Fibroblast of lung (primary cell): ENCODE results near the gene U2AF1L4. TPM values are rescaled to one million over a fixed set of nuclear protein-coding genes. Genes with fewer than 3 reads are reported as not detected.

ENCODE experiments used
- DNase-seq, 2 donors: peaks; one replicate each; pipeline versions ENCODE4 v3.0.0 to v3.0.0-alpha.2; 2010; ENCODE audit warnings: low read depth in 2 of 2
- H2AFZ ChIP-seq: 2 replicates; pipeline ENCODE4 v1.5.1; 2012; ENCODE audit warnings: low read length, control low read depth, inconsistent platforms
- H3K27ac ChIP-seq: 2 replicates; pipeline ENCODE4 v1.5.1; 2011; ENCODE audit warnings: low read length, control low read depth; ENCODE audit not compliant: insufficient read depth
- H3K27me3 ChIP-seq: 2 replicates; pipeline ENCODE4 v1.5.1; 2011; ENCODE audit warnings: mild to moderate bottlenecking, low read length; ENCODE audit not compliant: control insufficient read depth, insufficient read depth
- H3K36me3 ChIP-seq: 2 replicates; pipeline ENCODE4 v1.5.1; 2011; ENCODE audit warnings: low read length; ENCODE audit not compliant: control insufficient read depth, insufficient read depth
- H3K4me1 ChIP-seq: 2 replicates; pipeline ENCODE4 v1.5.1; 2011; ENCODE audit warnings: low read length; ENCODE audit not compliant: control insufficient read depth, insufficient read depth; ENCODE audit errors: extremely low read depth
- H3K4me2 ChIP-seq: 2 replicates; pipeline ENCODE4 v1.5.1; 2011; ENCODE audit warnings: low read length, control low read depth; ENCODE audit not compliant: insufficient read depth; ENCODE audit errors: extremely low read depth
- H3K4me3 ChIP-seq, 4 experiments: fragments of 200-600 bp in 1 of 4; sonication (generic) in 1 of 4; replicated peaks in 1 of 4; 2 replicates each; pipeline ENCODE4 v1.5.1; 2011 to 2016; ENCODE audit warnings: low read length in 4 of 4, low read depth in 3 of 4, mild to moderate bottlenecking in 3 of 4, control low read depth in 2 of 4, inconsistent platforms in 1 of 4, mixed read lengths in 1 of 4; ENCODE audit not compliant: insufficient read depth in 1 of 4; ENCODE audit errors: control extremely low read depth in 1 of 4
- H3K79me2 ChIP-seq: 2 replicates; pipeline ENCODE4 v1.5.1; 2012; ENCODE audit warnings: mild to moderate bottlenecking, low read length, inconsistent platforms; ENCODE audit not compliant: control insufficient read depth, insufficient read depth
- H3K9ac ChIP-seq: 2 replicates; pipeline ENCODE4 v1.5.1; 2011; ENCODE audit warnings: mild to moderate bottlenecking, low read length, control low read depth; ENCODE audit not compliant: insufficient read depth
- H3K9me3 ChIP-seq: 2 replicates; pipeline ENCODE4 v1.5.1; 2012; ENCODE audit warnings: low read depth, low read length; ENCODE audit not compliant: control insufficient read depth, insufficient read depth
- H4K20me1 ChIP-seq: 2 replicates; pipeline ENCODE4 v1.5.1; 2011; ENCODE audit warnings: low read length; ENCODE audit not compliant: control insufficient read depth, insufficient read depth; ENCODE audit errors: extremely low read depth
- EZH2 ChIP-seq: IDR thresholded peaks from 2 replicates; pipeline ENCODE4 v1.5.1; 2012; ENCODE audit warnings: low read length, control low read depth, mild to moderate bottlenecking; ENCODE audit errors: missing control alignments
- polyA plus RNA-seq, 2 donors: library from polyadenylated mRNA; depleted of rRNA in 1 of 2; stranded (reverse) in 1 of 2; unstranded in 1 of 2; fragments of >200 nt; gene quantifications; 2 replicates each; pipeline ENCODE4 v1.2.1, GENCODE V29; 2011 to 2012; ENCODE audit warnings: missing spikeins in 1 of 2
- total RNA-seq: library from RNA; depleted of rRNA; stranded (reverse); fragments of >200 nt; gene quantifications from 2 replicates; pipeline ENCODE4 v1.2.1, GENCODE V29; 2014
- TF ChIP-seq, protein P1 (sequence below), 2 donors: IDR thresholded peaks in 1 of 2; conservative IDR thresholded peaks in 1 of 2; 1 replicate in 1 of 2; 2 replicates in 1 of 2; pipeline ENCODE4 v1.5.1; 2011 to 2012; ENCODE audit warnings: low read length in 2 of 2, control low read depth in 1 of 2, inconsistent platforms in 1 of 2, low read depth in 1 of 2, mild to moderate bottlenecking in 1 of 2

Gene U2AF1L4
- total and polyA plus RNA-seq, 2 donors (not counting 1 experiment from before 2014, with no cell fraction given): 9.1 to 11.9 TPM

DNA sequence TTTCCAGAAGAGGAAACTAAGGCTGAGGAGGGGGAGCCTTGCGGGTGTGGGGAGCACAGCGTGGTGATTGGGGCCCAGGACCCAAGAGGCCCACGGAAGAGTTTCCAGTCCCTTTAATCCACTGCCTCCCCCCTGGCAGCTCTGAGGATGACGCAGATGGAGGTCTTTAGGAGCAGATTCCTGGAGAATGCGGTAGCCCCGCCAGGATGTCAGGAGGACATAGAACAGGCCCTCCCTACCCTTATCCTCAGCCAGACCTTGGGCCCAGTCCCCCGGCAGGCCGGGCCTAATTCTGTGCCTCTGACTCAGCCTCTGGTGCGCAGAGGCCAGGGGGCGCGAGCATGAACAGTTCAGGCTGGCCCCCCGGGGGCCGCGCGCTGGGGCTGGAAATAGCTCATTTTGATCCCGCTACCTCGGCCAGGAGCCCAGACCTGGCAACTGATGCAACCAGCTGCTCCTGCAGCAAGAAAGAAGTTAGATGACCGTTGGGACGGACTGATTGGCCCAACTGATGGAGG is 12.1 kb upstream of the U2AF1L4 start:
- Histone ChIP-seq H4K20me1 (no peaks in the 10 kb centered on the region), H2AFZ (no peak overlapping the region), H3K4me3 (peak overlapping the region in 3 of 4 experiments; percentile 73 to 87 (median 83)), H3K9me3 (no peaks in the 10 kb centered on the region), H3K4me2 (peak overlapping the region; percentile 76), H3K9ac (peak overlapping the region; percentile 94), H3K79me2 (peaks cover 23% of the 10 kb centered on the region), H3K36me3 (peaks cover 30% of the 10 kb centered on the region), H3K27ac (peak overlapping the region; percentile 99), H3K27me3 (no peaks in the 10 kb centered on the region), H3K4me1 (peaks cover 17% of the 10 kb centered on the region)
- TF ChIP-seq EZH2: no peak
- TF ChIP-seq, protein P1, sequence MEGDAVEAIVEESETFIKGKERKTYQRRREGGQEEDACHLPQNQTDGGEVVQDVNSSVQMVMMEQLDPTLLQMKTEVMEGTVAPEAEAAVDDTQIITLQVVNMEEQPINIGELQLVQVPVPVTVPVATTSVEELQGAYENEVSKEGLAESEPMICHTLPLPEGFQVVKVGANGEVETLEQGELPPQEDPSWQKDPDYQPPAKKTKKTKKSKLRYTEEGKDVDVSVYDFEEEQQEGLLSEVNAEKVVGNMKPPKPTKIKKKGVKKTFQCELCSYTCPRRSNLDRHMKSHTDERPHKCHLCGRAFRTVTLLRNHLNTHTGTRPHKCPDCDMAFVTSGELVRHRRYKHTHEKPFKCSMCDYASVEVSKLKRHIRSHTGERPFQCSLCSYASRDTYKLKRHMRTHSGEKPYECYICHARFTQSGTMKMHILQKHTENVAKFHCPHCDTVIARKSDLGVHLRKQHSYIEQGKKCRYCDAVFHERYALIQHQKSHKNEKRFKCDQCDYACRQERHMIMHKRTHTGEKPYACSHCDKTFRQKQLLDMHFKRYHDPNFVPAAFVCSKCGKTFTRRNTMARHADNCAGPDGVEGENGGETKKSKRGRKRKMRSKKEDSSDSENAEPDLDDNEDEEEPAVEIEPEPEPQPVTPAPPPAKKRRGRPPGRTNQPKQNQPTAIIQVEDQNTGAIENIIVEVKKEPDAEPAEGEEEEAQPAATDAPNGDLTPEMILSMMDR (conservative IDR thresholded peaks at IDR 0.05 in 1 of 2, IDR thresholded peaks at IDR 0.05 in 1 of 2; ENCODE audit: low read depth in 1 of 2, low read length in 2 of 2): no peak
- peak; percentile 96 to 98 for DNase-seq

DNA sequence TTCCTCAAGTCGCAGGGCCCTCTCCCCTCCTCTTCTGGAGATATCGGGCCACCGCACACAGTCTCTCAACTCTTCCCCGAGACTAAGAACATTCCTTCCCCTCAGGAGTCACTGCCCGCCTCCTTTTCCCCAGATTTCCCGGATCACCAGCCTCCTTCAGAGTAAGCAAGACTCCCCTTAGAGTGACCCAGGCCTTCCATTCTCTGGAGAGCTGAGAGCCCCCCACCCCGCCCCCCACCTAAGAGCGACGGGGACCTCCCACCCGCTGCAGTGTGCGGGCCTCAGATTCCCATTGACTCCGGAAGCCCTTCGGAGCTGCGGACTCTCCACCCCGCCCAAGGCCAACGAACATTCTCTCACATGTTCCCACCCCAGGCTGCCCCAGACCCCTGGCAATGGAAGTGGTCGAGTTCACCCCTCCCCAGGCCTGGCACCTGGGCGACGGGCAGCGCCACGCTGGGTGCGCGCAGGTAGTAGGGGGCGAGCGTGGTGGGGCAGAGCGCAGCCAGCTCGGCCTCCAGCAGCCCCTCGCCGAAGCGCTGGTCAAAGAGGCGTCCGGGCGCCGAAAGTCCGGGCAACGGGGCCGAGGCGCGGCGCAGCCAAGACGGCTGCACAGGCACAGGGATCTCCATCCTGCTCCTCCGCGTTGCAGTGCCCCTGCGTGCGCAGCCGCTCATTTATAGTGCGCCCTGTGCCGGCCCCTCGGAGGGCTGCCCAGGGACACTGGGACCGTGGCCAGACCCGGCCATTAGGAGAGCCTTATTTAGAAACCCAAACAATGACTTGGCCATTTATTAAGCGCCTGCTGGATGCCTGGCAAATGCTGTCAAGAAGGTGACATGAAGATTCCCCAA is 11.4 kb upstream of the U2AF1L4 start, which contains the start of gene HSPB6:
HSPB6 (minus strand) TSS at position 653 of the 854 bp plus-strand sequence; CDS start at position 632, 21 bp downstream.
- H3K36me3 ChIP-seq: peaks cover 29% of the 10 kb centered on the region
- peaks cover 23% of the 10 kb centered on the region for H3K79me2 ChIP-seq
- H3K4me2 ChIP-seq: peak within 1 kb of the TSS; percentile 91
- no peaks in the 10 kb centered on the region for H3K9me3 ChIP-seq
- H2AFZ ChIP-seq: no peak within 1 kb of the TSS
- peaks cover 17% of the 10 kb centered on the region for H3K4me1 ChIP-seq
- H3K27ac ChIP-seq: peak within 1 kb of the TSS; percentile 99
- H4K20me1 ChIP-seq: no peaks in the 10 kb centered on the region
- H3K9ac ChIP-seq: peak within 1 kb of the TSS; percentile 94
- peak within 1 kb of the TSS; percentile 69 to 98 (median 80) for H3K4me3 ChIP-seq
- no peaks in the 10 kb centered on the region for H3K27me3 ChIP-seq
- no peak for TF ChIP-seq EZH2
- TF ChIP-seq, protein P1 (conservative IDR thresholded peaks at IDR 0.05 in 1 of 2, IDR thresholded peaks at IDR 0.05 in 1 of 2; ENCODE audit: low read depth in 1 of 2, low read length in 2 of 2): no peak
- peak; percentile 71 to 91 for DNase-seq

DNA sequence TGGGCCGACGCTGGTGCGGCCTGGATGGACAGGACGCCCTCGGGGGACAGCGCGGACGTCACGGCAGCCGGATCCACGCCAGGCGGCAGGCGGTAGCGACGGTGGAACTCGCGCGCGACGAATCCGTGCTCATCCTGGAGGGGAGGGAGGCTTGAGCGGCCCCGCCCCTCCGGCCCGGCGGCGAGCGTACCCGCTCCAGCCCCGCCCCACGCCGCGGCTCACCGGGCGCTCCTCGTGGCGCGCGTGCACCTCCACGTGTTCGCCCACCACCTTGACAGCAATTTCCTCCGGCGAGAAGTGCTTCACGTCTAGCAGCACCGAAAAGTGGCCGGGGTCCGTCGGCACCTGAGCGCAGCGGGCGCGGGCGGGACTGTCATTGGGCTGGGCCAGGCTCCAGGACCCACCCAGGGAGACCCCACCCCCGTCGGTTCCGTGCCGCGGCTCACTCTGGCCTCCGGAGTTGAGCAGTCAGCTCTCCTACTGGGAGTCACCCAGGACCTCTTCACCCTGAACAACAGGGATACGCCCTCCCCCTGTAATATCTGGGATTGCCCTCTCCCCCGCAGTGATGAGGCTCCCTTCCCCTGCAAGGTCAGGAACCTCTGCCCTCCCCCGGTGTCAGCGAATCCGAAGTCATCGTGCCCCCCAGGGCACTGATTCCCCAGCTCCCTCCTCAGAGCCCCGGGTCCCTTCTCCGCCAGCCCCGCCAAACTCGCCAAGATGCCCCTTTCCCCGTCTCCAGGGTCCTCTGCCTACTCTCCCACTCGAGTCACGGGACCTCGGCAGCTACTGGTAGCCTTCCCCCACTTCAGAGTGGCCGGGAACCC is 10.5 kb upstream of the U2AF1L4 start:
- peaks cover 17% of the 10 kb centered on the region for H3K4me1 ChIP-seq
- peak in 1 of 2 donors; percentile 86 for DNase-seq
- H3K4me2 ChIP-seq: peak overlapping the region; percentile 91
- peak overlapping the region; percentile 99 for H3K27ac ChIP-seq
- peaks cover 27% of the 10 kb centered on the region for H3K36me3 ChIP-seq
- H3K79me2 ChIP-seq: peaks cover 22% of the 10 kb centered on the region
- H4K20me1 ChIP-seq: no peaks in the 10 kb centered on the region
- H2AFZ ChIP-seq: no peak overlapping the region
- H3K27me3 ChIP-seq: no peaks in the 10 kb centered on the region
- no peak for TF ChIP-seq EZH2
- TF ChIP-seq, protein P1 (conservative IDR thresholded peaks at IDR 0.05 in 1 of 2, IDR thresholded peaks at IDR 0.05 in 1 of 2; ENCODE audit: low read depth in 1 of 2, low read length in 2 of 2): no peak
- H3K9ac ChIP-seq: peak overlapping the region; percentile 94
- H3K4me3 ChIP-seq: peak overlapping the region; percentile 69 to 87 (median 78)
- H3K9me3 ChIP-seq: no peaks in the 10 kb centered on the region
